HG02943 (cell line): ENCODE data around the gene GPBP1L1.
A peak's percentile ranks its signal among the peaks of the same experiment; 100 is the strongest.
"Not testable (repeated sequence)": the region's sequence is repeated elsewhere in the genome, so short reads cannot be mapped to it uniquely, and the experiment has no call there.

Experiments used
- ATAC-seq: cut with Tn5 transposase; IDR thresholded peaks from one replicate; pipeline ENCODE4 v1.9.1; 2021; ENCODE audit warnings: mild to moderate bottlenecking, low read depth, moderate library complexity; ENCODE audit not compliant: unreplicated experiment

The GPBP1L1 gene, protein sequence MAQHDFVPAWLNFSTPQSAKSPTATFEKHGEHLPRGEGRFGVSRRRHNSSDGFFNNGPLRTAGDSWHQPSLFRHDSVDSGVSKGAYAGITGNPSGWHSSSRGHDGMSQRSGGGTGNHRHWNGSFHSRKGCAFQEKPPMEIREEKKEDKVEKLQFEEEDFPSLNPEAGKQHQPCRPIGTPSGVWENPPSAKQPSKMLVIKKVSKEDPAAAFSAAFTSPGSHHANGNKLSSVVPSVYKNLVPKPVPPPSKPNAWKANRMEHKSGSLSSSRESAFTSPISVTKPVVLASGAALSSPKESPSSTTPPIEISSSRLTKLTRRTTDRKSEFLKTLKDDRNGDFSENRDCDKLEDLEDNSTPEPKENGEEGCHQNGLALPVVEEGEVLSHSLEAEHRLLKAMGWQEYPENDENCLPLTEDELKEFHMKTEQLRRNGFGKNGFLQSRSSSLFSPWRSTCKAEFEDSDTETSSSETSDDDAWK

DNA sequence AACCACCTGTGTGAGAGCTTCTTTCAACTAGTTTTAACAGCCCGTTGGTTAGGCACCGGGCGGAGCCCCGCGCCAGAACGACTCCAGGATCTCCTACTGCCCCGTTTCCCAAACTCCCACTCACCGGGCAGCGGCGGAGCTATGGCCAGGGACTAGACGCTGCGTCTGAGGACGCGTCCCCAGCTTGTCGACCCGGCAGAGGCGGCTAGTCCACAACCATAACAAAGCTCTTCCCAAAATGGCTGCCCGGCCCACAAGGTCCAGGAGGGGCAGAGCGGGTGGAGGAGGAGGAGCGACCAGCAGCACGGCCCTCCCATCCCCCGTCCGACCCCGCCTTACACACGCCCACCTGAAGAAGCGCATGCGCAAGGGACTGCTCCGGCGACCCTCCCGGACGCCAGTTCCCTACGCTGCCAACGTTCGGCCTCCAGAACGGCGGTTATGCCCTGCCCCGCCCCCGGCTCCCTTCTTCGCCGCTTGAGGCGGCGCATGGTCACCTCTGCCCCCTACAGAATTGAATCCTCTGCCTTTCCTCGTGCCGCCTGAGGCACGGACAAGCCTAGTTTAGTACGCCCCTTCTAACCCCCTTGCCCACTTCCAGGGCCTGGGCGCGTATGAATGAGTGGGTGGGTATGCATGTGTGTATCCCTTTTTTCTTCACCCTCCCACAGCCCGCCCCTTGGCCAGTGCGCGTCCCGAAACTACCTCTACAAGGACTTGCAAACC lies at the start of gene GPBP1L1:
Gene GPBP1L1 (minus strand): TSS at position 246 of the 726 bp plus-strand sequence. CDS start 27,446 bp downstream, outside the sequence.
- ATAC-seq = peak; percentile 65

DNA sequence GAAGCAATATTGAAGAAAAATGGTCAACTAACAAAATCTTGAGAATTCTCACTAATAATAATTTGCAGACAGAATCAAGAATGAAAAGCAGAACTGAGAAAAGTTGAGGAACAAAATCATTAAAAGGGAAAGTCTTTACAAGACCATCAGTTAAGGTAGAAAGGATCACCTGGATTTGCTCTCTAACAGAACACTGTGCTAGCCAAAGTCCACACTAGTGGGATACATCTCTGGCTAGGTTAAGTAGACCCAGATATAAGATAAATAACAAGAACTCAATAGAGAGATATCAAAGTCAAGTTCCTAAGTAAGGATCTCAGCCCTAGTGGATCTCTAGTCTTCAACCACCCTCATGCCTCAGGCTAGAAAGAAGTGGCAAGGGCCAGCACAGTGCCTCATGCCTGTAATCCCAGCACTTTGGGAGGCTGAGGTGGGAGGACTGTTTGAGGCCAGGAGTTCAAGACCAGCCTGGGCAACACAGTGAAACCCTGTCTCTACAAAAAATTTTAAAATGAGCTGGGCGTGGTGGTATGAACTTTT lies 44.5 kb upstream of the GPBP1L1 start:
- ATAC-seq = no peak

DNA sequence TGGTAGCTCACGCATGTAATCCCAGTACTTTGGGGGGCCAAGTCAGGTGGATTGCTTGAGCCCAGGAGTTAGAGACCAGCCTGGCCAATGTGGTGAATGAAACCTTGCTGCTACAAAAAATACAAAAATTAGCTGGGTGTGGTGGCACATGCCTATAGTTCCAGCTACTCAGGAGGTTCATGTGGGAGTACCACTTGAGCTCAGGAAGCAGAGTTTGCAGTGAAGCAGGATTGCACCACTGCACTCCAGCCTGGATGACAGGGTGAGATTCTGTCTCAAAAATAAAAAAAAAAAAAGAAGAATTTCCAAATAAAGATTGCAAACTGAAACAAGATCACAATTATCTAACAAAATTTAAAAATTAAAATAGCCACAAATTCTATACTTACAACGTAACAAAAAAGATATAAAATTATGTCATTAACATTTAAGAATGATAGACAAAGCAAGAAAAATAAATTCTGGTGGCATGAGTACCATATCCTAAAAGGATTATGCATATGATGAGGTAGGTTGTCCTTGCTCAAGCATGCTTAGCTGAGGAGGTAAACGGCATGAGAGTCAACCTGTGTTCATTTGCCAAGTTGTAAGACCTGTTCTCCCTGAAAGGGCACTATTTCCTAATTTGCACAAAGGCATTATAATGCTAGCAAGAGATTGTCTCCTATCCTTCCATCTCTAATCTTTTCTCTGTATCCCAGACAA lies 43.9 kb upstream of the GPBP1L1 start:
- ATAC-seq = no peak

DNA sequence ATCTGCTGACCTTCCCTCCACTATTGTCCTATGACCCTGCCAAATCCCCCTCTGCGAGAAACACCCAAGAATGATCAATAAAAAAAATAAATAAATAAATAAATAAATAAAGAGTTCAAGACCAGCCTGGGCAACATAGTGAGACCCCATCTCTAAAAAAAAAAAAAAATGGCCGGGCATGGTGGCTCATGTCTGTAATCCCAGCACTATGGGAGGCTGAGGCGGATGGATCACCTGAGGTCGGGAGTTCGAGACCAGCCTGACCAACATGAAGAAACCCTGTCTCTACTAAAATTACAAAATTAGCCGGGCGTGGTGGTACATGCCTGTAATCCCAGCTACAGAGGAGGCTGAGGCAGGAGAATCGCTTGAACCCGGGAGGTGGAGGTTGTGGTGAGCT lies 39.7 kb upstream of the GPBP1L1 start:
- not testable (repeated sequence) for ATAC-seq

DNA sequence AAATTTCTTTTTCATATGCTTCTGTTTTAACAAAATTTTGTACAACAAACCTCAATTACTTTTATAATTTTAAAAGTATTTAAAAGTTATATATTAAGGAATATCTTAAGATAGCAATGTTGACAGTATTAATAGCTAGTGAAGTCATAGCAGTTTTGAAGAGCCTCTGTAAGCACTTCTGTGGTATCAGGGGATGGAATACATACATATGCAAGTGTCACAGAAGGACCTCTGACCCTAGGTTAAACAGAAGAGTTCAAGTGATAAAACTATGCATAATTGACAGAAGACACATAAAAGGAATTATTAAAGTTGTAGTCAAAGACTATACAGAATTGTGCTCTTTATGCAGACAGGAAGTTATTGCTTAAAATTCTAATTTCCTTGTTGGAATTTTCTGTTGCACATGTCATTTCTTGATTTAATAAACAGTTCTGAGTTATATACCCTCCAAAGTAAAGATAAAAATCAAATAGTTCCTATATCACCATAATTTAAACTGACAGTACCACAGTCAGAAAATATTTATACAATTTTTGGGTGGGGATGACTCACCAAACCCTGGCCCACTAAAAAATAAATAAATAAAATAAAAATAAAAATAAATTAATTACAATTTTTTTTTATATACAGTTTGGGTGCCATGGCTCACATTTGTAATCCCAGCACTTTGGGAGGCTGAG lies 37.1 kb upstream of the GPBP1L1 start:
- no peak for ATAC-seq

DNA sequence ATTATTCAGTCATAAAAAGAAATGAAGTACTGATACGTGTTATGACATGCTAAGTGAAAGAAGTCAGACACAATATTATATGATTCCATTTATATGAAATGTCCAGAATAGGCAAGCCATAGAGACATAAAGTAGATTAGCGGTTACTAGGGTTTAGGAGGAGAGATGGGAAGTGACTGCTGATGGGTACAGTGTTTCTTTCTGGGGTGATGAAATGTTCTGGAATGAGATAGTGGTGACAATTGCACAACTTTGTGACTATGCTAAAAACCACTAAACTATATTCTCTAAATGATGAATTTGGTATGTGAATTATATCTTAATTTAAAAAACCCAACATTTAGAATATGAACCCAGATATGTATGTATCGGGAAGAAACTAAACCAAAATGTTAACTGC lies 36.5 kb upstream of the GPBP1L1 start:
- ATAC-seq = no peak

DNA sequence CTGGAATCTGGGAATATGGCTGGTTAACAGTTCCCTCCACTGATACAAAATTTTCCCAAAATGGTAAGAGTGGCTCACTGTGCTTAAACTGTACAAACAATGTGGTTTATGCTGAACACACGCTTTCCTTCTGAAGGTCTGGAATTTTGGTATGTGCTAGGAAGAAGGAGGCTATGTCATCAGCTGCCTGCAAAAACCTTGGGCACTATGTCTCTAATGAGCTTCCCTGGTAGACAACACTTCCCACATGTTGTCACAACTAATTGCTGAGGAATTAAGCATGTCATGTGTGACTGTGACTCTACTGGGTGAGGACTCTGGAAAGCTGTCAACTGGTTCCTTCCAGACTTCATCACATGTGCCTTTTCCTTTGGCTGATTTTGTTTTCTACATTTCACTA lies 34.9 kb upstream of the GPBP1L1 start:
- ATAC-seq = no peak

DNA sequence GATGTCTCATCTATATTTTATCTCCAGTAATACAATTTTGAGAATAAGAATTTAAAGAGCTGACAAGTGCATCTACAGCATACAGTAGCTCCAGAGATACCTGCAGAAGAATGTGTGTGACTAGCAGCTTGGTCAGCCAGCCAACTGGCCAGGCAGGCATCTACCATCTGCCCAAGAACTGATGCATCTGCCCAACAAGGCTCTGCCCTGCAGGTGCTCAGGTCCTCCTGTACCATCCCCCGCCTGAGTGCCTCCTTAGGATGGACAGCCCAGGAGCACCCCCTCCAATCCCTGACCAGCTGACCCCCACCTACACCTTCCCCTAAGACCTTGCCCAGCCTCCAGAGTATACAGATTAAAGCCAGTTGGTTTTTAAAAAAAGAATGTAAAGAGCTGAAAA lies 32.0 kb upstream of the GPBP1L1 start:
- no peak for ATAC-seq

DNA sequence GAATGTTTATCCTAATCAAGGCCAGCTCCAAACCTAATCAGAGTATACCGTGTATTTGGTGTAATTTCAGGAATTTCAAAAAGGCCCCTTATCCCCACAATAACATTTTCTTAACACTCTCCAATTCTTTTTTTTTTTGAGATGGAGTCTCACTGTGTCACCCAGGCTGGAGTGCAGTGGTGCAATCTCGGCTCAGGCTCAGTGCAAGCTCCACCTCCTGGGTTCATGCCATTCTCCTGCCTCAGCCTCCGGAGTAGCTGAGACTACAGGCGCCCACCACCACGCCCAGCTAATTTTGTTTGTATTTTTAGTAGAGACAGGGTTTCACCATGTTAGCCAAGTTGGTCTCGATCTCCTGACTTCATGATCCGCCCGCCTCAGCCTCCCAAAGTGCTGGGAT lies 31.1 kb upstream of the GPBP1L1 start:
- not testable (repeated sequence) for ATAC-seq

DNA sequence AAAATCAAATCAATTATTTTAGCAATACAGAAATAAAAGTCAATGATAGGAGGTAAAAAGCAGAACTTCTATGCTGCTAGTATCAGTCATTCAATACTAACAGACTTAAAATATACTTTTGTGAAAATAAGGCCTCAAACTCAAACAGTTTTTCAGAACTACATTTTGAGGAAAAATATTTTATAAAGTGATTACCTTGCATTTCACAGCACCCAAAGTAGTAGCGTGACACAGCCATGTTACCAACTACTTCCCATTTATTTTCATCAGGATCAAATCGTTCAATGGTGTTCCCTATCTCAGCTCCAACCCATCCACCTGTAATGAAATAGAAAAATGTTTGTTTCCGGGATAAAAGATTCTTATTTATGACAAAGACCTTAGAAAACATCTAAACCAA lies 30.4 kb upstream of the GPBP1L1 start:
- ATAC-seq = no peak

DNA sequence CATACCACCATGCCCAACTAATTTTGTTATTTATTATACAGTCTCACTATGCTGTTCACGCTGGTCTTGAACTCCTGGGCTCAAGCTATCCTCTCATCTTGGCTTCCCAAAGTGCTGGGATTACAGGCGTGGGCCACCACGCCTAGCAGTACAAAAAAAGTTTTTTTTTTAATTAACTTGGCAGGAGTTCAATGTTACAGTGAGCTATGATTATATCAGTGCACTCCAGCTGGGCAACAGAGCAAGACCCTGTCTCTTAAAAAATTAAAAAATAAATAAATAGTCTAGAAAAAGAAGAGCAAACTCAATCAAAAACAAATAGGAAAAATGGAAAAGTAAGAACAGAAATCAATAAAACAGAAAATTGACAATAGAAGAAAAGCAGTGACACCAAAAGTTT lies 27.4 kb upstream of the GPBP1L1 start:
- no peak for ATAC-seq

DNA sequence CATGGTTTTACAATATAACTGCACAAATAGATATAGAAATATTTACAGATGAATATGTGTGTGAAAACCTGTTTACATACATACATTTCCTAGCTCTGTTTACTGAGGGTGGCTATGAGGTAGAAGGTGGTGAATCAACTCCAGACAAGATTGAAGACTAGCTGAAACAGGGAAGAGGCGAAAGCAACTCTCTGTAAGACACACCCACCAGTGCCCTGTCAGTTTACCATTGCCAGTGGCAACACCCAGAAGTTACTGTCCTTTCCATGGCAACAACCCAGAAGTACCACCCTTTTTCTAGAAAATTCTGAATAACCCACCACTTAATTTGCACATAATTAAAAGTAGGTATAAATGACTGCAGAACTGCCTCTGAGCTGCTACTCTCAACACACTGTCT lies 18.3 kb upstream of the GPBP1L1 start:
- ATAC-seq = no peak

DNA sequence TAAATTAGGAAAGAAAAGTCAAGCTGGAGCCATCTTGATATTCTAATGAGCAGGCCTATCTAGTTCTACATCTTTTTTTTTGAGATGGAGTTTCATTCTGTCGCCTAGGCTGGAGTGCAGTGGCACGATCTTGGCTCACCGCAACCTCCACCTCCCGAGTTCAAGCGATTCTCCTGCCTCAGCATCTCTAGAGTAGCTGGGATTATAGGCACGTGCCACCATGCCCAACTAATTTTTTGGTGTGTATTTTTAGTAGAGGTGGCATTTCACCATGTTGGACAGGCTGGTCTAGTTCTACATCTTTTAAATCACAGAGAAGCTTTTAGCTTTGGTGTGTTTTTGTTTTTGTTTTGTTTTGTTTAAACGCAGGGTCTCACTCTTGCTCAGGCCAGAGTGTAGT lies 8.5 kb upstream of the GPBP1L1 start:
- ATAC-seq = no peak

DNA sequence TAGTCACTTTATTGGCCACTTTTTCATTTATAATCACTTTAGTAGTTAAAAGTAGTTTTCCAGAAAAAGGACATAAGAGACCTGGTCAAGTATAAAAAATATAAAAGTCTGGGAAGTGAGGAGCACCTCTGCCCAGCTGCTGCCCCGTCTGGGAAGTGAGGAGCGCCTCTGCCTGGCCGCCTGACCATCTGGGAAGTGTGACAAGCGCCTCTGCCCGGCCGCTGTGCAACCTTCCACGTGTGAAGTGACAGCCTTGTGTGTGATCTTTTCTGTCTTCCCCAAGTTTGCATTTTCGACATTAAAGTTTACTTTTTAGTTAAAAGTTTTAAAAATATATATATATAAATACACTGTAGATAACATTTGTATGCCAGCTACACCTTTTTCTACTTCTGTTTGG lies 7.5 kb upstream of the GPBP1L1 start:
- not testable (repeated sequence) for ATAC-seq

DNA sequence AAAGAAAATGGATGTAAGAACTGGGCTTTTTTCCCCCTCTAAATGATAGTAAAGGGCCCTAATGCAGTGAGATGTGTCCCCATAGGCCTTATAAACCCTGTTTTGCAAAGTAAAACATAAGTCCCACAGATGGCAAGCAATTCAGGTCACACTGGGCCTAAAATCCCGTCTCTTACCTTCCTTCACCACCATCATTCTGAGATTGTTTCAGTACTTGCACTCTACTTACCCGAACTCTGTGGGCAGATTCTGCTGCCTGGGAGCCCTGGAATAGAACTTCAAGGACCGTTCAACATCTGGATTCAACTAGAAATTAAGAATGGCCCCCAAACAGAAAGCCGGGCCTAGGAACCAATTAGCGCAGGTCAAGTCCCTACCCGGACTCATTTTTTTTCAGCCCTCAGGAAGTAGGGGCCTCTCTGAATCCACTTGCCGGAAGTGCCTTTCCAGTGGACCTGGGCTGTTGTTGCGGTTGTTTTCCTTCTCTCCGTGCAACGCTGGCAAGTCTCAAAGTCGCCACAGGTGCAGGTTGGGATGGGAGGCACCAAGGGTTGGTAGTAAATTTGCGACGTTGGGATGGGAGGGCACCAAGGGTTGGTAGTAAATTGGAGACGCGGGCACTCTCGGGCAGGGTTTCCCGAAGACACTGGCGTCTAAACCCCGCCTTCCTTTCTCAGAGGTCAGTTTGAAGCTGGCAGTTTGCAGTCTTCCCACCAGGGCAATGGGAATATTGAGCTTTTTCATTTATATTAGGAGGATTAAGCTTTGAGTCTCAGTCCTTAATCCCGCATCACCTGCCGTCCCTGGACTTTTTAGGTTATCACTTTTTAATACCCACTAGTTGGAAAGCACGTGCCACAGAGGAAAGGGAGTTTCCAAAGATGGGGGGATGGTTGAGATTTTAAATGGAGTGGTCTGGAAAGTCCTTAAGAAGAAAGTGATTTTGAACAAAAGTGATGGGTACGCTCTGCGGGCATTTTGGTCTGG lies 1.7 kb upstream of the GPBP1L1 start, which contains the start of gene TMEM69:
Gene TMEM69 (plus strand): TSS at position 428 of the 987 bp plus-strand sequence. CDS start 2,888 bp downstream, outside the sequence.
- no peak for ATAC-seq

DNA sequence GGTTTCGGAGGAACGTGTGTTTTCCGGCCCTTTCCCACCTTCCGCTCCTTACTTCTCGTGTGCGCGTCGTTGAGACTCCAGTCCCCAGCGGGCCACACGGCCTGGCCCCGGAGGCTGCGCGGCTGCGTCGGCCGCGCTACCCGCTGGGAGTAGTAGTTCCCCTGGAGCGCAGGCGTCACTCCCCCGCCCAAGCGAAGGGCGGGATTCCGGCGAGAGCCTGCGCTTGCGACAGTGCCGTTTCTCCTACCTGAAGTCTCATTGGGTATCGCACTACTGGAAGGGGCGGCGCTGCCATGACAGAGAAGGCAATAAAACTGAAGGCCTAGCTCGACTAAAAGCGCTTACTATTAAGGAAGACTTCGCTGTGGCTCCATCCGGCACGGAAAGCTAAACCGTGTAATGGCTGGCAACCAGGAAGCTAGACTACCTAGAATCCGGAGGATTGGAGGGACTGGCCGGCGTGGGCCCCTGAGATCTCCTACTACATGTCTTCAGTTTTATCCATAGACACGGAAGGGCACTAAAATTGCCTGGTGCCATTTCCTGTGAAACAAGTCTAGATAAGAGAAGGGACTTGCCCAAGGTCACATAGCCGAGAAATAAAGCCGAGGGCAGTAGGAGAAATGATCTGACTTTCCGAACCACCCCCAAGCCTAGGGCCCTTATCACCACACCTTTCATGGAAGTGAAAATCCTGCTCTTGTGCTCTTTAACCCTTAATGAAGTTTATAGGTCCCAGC lies 851 bp upstream of the GPBP1L1 start:
- ATAC-seq = peak; percentile 74

DNA sequence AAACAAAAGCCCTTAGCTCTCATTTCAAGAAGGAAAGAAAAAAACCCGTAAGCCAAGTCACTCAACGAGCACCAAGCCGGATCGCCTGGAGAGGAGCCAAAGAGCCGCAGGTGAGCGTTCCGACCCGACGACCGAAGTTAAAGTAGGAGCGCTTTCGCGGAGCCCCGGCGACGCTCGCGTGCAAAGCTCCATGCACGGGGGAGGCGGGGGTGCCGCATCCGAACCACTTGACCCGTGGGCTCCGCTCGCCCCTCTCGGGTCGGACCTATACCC lies 382 bp downstream of the GPBP1L1 start:
- ATAC-seq = peak; percentile 6

DNA sequence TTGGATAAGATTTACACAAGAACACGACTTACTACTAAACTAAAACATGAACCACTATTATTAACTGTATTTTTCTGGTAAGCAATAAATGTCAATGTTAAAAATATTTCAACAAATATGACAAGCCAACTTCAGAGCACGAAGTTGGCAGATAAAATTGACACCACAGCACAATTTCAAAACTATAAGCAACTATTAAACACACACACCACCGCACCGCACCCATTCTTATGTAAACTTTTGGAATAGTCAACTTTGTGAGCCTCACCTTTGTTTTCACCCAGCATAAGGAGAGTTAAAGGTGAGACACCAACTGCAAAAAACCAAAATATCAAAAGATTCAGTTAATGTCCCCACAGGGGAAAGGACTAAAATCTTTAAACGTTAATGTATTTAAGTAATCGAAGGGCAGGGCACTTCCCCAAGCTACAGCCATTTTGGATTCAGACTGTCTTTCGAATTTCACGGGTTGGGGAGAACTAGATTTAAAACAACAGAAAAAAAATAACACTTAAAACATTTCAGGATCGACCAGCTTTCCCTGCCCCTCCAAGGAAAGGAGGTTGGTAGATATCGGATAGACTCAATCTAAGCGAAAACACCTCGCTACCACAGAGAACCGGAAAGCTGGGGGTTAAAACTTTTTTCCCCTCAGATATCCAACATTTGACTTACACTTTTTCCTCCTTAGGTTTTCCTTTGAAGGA lies 872 bp downstream of the GPBP1L1 start:
- no peak for ATAC-seq
